ENCODE results near the gene SAMHD1.
"Not testable (repeated sequence)": the region's sequence is repeated elsewhere in the genome, so short reads cannot be mapped to it uniquely, and the experiment has no call there.

GRCh38 chr20:36994221-36994620 lies 42.7 kb upstream of the SAMHD1 start:
- TF ChIP-seq POLR2A (IDR thresholded peaks at IDR 0.05; ENCODE audit: low read depth); CTCF (IDR thresholded peaks at IDR 0.05); EP300 (IDR thresholded peaks at IDR 0.05): not testable (repeated sequence)

Measured in esophagus muscularis mucosa (tissue), 4 donors.